NCI-H510A treated with DMSO at 0.1 percent for 48 hours (cell line): ENCODE data around the gene SMC1B.
"Not testable (repeated sequence)": the region's sequence is repeated elsewhere in the genome, so short reads cannot be mapped to it uniquely, and the experiment has no call there.

Source experiments
- DNase-seq: peaks from one replicate; lab custom pipeline; 2025; lab: John Stamatoyannopoulos, UW

Gene SMC1B

GRCh38 chr22:45445031-45445710 lies 31.8 kb upstream of the SMC1B start:
- no peak for DNase-seq

- no peak for DNase-seq
These were observed 30.8 kb upstream of the SMC1B start for GRCh38 chr22:45444168-45444567.

DNA sequence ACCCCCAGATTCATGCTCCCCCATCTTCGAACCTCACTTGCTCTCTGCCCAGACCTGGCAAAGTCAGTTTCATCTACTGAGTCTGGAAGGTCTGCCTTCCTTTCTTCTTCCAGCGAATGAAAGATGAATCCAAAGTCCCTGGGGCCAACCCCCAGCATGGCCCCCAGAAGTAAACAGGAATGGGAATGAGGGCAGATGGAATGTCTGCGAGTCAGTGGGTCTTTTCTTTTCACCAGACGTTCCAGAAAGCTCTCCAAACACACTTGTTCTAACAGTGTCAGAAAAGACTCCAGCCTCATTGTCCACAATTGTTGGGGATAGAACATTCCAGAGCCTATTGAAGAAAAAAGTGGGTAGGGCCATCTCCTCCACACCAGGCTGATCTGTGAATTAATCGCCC lies 28.7 kb upstream of the SMC1B start:
- DNase-seq = no peak

DNA sequence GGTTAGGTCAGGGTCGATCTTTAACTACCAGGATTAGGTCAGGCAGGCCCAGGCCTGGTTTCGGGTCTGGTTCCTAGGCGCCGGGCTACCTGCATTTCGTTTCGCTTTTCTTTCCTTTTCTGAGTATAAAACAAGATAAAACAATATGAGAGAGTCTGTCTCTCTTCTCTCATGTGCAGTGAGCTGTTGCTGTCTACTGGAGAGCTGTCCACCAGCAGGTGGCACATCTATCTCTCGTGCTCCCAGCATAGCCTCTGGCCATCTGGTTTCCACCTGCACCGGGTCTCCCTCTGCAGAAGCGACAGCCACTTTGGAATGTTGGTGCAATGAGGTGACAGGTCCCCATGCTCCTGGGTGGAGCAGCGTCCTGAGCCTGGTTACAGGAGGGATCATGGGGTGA lies 27.7 kb upstream of the SMC1B start:
- peak; percentile 23 for DNase-seq

GRCh38 chr22:45440688-45441087 lies 27.3 kb upstream of the SMC1B start:
- not testable (repeated sequence) for DNase-seq

DNA sequence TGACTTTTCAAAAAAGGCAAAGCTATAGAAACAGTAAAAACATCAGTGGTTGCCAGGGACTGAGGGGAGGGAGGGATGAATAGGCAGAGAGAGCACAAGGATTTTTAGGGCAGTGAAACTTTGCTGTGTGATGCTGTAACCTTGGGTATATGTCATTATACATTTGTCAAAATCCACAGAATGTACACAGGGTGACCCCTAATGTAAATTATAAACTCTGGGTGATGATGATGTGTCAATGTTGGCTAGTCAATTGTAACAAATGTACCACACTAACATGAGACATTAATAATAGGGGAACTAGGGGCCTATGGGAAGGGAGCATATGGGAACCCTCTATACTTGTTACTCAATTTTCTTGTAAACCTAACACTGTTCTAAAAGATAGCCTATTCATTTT lies 24.9 kb upstream of the SMC1B start:
- no peak for DNase-seq

GRCh38 chr22:45436871-45437517 lies 23.6 kb upstream of the SMC1B start:
- not testable (repeated sequence) for DNase-seq

DNA sequence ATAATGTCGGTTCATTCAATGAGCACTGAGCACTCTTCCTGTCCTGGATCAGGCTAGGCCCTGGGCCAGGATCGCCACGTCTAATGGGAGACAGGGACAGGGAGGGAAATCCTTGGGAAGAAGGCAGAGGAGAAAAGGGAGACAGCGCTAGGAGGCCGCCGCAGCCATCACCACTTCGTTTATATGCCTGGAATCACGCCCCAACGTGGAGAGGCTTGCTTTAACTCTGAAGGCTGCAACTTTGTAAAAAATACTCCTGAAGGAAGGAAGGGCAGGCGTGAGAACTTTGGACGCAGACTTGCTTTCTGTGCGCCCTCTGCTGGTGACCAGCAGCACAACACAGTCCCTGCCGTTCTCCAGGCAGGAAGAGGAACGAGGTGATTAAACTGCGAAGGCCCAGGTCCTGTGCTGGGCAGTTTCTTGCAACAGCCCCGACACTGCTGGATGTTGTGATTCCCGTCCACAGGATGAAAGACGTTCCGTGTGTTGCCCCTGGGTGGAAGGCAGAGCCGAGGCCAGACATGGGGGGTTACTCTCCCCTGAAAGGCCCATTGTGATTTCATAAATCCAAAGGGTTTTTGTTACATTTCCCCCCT lies 22.2 kb upstream of the SMC1B start:
- DNase-seq = peak; percentile 69

GRCh38 chr22:45434981-45435380 lies 21.6 kb upstream of the SMC1B start:
- DNase-seq = no peak

DNA sequence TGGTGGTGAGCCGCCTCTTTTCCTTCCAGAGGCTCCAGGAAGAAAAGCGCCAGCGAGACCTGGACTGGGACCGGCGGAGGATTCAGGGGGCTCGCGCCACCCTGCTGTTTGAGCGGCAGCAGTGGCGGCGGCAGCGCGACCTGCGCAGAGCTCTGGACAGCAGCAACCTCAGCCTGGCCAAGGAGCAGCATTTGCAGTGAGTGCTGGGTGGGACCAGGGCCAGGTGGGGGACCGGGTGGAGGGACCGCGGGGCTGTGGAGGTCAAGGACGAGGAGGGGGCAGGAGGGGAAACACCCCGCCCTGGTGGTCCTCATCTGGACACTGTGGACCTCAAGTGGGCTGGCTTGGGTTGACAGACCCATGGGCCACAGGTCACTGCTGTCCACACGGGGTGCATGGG lies 17.5 kb upstream of the SMC1B start:
- no peak for DNase-seq

- DNase-seq = no peak
These were observed 16.8 kb upstream of the SMC1B start for GRCh38 chr22:45429981-45430775.

DNA sequence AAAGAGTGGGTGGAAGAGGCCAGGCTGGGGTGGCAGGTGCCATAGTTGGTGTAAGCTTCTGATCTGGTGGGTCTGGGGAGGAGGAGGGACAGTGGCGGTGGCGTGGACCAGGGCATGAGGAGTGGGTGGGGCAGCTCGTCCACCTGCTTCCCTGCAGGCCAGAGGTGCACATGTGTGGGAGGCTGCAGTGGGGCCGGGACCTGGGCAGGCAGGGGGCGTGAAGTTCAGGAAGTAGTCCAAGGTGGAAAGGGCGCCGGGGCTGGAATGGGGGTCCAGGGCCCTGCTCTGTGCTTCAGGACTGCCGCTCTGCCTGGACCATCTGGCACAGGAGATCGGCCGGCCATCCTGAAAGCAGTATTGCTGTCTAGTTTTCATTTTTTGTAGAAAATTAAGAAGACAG lies 16.0 kb upstream of the SMC1B start:
- no peak for DNase-seq

- DNase-seq = no peak
These were observed 15.3 kb upstream of the SMC1B start for GRCh38 chr22:45428391-45429385.

DNA sequence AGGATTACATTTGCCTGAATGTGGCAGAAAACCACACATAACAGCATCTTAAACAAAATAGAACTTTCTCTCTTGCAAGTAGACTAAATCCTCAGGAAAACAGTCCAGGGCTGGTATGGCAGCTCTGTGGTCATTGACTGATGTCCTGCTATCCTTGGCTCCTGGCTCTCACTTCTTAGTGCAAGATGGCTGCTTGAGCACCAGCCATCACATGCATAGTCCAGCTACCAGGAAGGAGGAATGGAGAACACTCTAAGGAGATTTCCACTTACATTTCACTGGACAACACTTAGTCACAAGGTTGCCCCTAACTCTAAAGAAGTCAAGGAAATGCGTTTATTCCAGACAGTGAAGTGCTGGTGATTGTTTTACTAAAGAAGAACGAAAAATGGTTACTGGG lies 13.7 kb upstream of the SMC1B start:
- no peak for DNase-seq

- no peak for DNase-seq
These were observed 13.0 kb upstream of the SMC1B start for GRCh38 chr22:45426387-45426786.

DNA sequence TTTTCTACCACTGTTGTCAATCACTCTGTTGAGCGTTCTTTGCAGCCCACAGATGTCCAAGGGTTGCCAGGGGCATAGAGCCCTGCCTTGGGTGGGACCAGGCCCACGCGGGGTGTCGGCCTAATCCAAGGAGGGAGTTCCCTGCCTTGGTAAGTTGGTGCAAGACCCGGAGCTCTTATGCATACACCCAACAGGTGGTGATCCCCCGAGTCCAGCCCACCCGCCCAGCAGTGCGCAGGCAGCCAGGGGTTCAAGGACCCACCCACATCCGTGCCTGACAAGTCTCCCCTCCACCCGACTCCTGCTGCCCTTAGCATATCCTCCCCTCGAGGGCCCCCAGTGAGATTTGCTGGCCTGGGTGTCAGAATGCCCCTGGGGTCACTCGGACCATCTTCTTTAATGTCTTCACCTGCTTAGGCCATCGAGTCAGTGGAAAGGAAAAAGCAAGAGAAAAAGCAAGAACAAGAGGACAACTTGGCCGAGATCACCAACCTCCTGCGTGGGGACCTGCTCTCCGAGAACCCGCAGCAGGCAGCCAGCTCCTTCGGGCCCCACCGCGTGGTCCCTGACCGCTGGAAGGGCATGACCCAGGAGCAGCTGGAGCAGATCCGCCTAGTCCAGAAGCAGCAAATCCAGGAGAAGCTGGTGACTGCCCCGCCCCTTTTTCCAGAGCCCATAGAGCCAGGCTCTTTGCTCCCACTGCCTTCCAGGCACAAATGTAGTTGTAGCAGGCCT lies 12.3 kb upstream of the SMC1B start:
- DNase-seq = no peak

DNA sequence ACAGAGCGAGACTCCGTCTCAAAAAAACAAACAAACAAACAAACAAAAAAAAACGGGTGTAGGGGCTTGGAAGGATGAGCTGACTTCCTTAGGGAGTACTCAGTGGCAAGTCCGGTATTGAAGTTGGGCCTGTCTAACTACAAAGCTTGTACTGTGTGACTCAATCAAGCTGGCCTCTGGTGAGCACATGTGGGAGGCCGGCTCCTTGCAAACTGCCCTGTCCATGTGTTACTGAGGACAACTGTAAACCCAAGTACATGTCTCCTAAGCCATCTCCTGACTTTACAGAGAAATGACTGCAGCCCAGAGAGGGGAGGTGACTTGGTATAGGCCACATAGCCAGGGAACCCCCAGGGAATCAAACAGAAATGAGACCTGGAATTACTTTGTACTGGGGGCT lies 11.7 kb upstream of the SMC1B start:
- DNase-seq = no peak

DNA sequence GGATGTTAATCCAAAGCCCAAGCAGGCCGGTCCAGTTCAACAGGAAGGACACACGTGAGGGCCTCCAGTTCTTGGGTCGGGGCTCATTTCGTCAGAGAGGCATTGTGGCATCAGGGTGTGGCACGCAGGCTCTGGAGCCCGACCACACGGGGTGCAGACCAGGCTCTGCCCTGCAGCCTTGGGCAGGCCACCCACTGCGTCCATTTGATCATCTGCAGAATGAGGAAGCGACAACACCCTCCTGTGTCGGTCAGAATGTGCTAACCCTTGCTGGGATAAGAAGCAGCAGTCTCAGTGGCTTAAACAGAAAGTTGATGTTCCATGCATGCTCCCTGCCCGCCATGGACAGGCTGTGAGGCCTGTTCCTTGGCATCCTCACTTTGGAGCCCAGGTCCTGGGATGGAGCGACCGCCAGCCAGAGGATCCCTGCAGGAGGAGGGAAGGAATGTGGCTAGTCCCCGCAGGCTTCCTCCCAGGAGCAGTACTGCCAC lies 10.9 kb upstream of the SMC1B start:
- no peak for DNase-seq

DNA sequence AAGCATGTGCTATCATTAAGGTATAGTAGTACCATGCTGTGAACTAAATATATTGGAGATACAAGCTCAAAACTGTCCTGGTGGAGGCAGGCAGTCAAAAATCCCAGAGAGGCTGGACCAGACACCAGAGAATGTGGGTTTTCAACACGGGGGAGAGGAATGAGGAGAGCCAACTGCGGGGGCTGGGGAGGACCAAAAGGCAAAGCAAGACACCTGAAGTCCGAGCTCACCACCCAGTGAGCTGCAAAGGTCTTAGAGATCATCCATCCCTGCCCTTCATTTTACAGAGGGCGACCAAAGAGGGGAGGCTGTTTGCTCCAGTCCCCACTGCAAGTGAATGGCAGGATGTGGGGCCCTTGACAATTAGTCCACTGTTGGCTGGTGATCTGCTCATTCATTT lies 10.1 kb upstream of the SMC1B start:
- no peak for DNase-seq

- DNase-seq = no peak
These were observed 9.0 kb upstream of the SMC1B start for GRCh38 chr22:45422237-45422983.
